ENCODE data around the gene PGAP3.

PGAP3 gene

GRCh38 chr17:39660397-39661385 is 27.2 kb downstream of the PGAP3 start:
- DNase-seq (ENCODE audit: low read depth in 1 of 2, low spot score in 1 of 2), result no peak

- no peak for DNase-seq (ENCODE audit: low read depth in 1 of 2, low spot score in 1 of 2)
Measured at GRCh38 chr17:39660011-39660360, 27.9 kb downstream of the PGAP3 start.

- no peak for DNase-seq (ENCODE audit: low read depth in 1 of 2, low spot score in 1 of 2)
Measured at GRCh38 chr17:39659279-39660010, 28.4 kb downstream of the PGAP3 start.

GRCh38 chr17:39658760-39659159 is 29.1 kb downstream of the PGAP3 start:
- no peak for DNase-seq (ENCODE audit: low read depth in 1 of 2, low spot score in 1 of 2)

- no peak for DNase-seq (ENCODE audit: low read depth in 1 of 2, low spot score in 1 of 2)
Measured at GRCh38 chr17:39658346-39658745, 29.5 kb downstream of the PGAP3 start.

- no peak for DNase-seq (ENCODE audit: low read depth in 1 of 2, low spot score in 1 of 2)
Measured at GRCh38 chr17:39655105-39655504, 32.8 kb downstream of the PGAP3 start.

- peak; percentile 58 to 70 for DNase-seq (ENCODE audit: low read depth in 1 of 2, low spot score in 1 of 2)
Measured at GRCh38 chr17:39653662-39654331, 34.1 kb downstream of the PGAP3 start.

- DNase-seq (ENCODE audit: low read depth in 1 of 2, low spot score in 1 of 2), result no peak
Measured at GRCh38 chr17:39653316-39653661, 34.6 kb downstream of the PGAP3 start.

- DNase-seq (ENCODE audit: low read depth in 1 of 2, low spot score in 1 of 2), result no peak
Measured at GRCh38 chr17:39652587-39653315, 35.1 kb downstream of the PGAP3 start.

- DNase-seq (ENCODE audit: low read depth in 1 of 2, low spot score in 1 of 2), result no peak
Measured at GRCh38 chr17:39651923-39652586, 35.8 kb downstream of the PGAP3 start.

- no peak for DNase-seq (ENCODE audit: low read depth in 1 of 2, low spot score in 1 of 2)
Measured at GRCh38 chr17:39650121-39650579, 37.7 kb downstream of the PGAP3 start.

- no peak for DNase-seq (ENCODE audit: low read depth in 1 of 2, low spot score in 1 of 2)
Measured at GRCh38 chr17:39648616-39649366, 39.1 kb downstream of the PGAP3 start.

GRCh38 chr17:39647256-39647655 is 40.6 kb downstream of the PGAP3 start:
- DNase-seq (ENCODE audit: low read depth in 1 of 2, low spot score in 1 of 2), result no peak

- no peak for DNase-seq (ENCODE audit: low read depth in 1 of 2, low spot score in 1 of 2)
Measured at GRCh38 chr17:39643271-39643670, 44.6 kb downstream of the PGAP3 start.

GRCh38 chr17:39642291-39643074 is 45.4 kb downstream of the PGAP3 start:
- DNase-seq (ENCODE audit: low read depth in 1 of 2, low spot score in 1 of 2), result no peak

- DNase-seq (ENCODE audit: low read depth in 1 of 2, low spot score in 1 of 2), result no peak
Measured at GRCh38 chr17:39641883-39642282, 46.0 kb downstream of the PGAP3 start.

- no peak for DNase-seq (ENCODE audit: low read depth in 1 of 2, low spot score in 1 of 2)
Measured at GRCh38 chr17:39641097-39641496, 46.8 kb downstream of the PGAP3 start.

- no peak for DNase-seq (ENCODE audit: low read depth in 1 of 2, low spot score in 1 of 2)
Measured at GRCh38 chr17:39640591-39641031, 47.2 kb downstream of the PGAP3 start.
